ENCODE data around the gene IL21. TPM values are rescaled to one million over a fixed set of nuclear protein-coding genes. Genes with fewer than 3 reads are reported as not detected.

IL21 gene
- total RNA-seq, 4 donors from 2014 or later = not detected

DNA sequence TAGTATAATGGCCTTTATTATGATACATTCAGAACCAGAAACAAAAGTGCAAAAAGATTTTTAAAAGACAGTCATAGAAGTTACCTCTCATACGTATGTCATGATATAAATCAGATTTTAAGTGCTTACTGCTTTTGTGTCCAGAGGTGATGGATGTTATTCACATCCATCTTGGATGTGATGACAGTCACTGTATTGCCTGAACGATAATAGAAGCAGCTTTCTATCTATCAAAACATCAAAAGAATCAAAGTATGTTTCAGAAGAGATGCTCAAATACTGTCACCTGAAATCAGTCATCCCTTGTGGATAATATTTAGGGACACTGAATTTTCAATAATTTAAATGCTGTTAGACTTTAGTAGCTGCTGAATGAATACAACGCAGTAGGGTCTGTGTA, 26.8 kb upstream of the IL21 start:
- no peak for TF ChIP-seq POLR2A (IDR thresholded peaks at IDR 0.05)
- H3K9me3 ChIP-seq = no peaks in the 10 kb centered on the region
- no peaks in the 10 kb centered on the region for H3K4me1 ChIP-seq
- H3K4me3 ChIP-seq = no peak overlapping the region
- DNase-seq (ENCODE audit: low spot score in 2 of 2) = no peak
- H3K27ac ChIP-seq = no peak overlapping the region
- H3K36me3 ChIP-seq = no peaks in the 10 kb centered on the region
- whole genome bisulfite sequencing, 2 donors = 81 to 86% methylated on average over 3 of the region's 3 CpGs
- H3K27me3 ChIP-seq = no peaks in the 10 kb centered on the region

DNA sequence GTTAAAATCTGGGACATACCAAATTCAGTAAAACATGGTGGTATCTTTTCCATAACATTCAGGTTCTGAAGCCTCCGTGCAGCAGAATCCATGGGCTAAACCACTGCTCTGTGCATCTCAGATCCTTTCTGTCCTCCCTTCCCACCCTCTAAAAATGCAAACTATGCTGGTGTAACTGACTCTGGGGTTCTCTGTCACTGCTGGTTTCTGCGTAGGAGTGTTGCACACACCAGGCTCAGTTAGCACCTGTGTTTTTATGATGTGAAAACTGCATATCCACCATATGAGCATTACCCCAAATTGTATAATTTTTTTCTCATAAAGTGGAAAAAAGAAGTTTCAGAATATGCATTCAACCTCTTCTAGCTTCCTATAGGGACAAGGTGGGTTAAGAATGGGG, 22.4 kb upstream of the IL21 start:
- 49 to 76% methylated on average over 2 of the region's 2 CpGs for WGBS, 2 donors
- no peaks in the 10 kb centered on the region for H3K4me1 ChIP-seq
- no peaks in the 10 kb centered on the region for H3K36me3 ChIP-seq
- TF ChIP-seq POLR2A (IDR thresholded peaks at IDR 0.05) (no peak), EP300 (IDR thresholded peaks at IDR 0.05) (no peak)
- TF ChIP-seq, protein P1, sequence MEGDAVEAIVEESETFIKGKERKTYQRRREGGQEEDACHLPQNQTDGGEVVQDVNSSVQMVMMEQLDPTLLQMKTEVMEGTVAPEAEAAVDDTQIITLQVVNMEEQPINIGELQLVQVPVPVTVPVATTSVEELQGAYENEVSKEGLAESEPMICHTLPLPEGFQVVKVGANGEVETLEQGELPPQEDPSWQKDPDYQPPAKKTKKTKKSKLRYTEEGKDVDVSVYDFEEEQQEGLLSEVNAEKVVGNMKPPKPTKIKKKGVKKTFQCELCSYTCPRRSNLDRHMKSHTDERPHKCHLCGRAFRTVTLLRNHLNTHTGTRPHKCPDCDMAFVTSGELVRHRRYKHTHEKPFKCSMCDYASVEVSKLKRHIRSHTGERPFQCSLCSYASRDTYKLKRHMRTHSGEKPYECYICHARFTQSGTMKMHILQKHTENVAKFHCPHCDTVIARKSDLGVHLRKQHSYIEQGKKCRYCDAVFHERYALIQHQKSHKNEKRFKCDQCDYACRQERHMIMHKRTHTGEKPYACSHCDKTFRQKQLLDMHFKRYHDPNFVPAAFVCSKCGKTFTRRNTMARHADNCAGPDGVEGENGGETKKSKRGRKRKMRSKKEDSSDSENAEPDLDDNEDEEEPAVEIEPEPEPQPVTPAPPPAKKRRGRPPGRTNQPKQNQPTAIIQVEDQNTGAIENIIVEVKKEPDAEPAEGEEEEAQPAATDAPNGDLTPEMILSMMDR (IDR thresholded peaks at IDR 0.05) = no peak
- no peak overlapping the region for H3K27ac ChIP-seq
- no peaks in the 10 kb centered on the region for H3K9me3 ChIP-seq
- no peak for DNase-seq (ENCODE audit: low spot score in 2 of 2)
- no peak overlapping the region for H3K4me3 ChIP-seq
- no peaks in the 10 kb centered on the region for H3K27me3 ChIP-seq

DNA sequence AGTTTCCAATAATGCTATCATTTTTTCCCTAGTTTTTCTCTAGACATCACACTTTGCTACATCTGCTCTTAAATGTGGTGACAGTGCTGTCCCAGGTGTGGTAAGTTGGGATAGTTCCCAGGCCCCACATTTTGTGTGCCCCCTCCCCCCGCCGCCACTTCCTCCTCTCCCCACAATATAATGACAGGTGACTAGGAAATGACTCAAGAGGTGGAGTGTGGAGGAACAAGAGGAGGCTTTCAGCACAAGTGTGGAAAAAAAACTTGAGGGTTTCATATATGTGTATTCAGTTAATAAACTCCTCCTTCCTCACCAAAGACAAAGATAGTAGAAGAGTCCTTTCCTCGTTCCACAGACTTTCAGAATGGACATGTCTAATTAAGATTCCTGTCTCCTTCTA, 18.3 kb upstream of the IL21 start:
- no peak overlapping the region for H3K27ac ChIP-seq
- H3K4me3 ChIP-seq = no peak overlapping the region
- WGBS, 2 donors = 86 to 89% methylated on average over 3 of the region's 3 CpGs
- no peaks in the 10 kb centered on the region for H3K27me3 ChIP-seq
- no peaks in the 10 kb centered on the region for H3K4me1 ChIP-seq
- TF ChIP-seq POLR2A (IDR thresholded peaks at IDR 0.05) = no peak
- TF ChIP-seq, protein P1 (IDR thresholded peaks at IDR 0.05) = no peak
- TF ChIP-seq EP300 (IDR thresholded peaks at IDR 0.05) = no peak
- no peak for DNase-seq (ENCODE audit: low spot score in 2 of 2)
- H3K9me3 ChIP-seq = no peaks in the 10 kb centered on the region
- no peaks in the 10 kb centered on the region for H3K36me3 ChIP-seq

DNA sequence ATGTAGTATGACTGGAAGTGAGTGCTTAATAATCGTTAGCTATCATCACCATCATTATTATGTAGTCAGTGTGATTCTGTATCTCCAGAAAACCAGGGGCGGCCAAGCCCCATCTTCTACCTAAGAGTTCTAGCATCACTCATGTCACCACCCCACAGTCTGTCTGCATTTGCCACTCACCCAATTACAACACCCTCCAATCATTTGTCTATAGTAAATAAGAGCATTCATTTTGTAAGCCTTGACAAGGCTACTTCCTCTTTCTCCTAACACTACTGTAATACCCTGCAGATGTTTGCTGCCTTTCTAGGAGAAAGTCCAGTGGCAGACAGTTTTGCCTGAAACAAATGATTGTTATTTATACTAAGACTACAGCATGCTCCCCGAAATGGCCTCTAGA, 15.8 kb upstream of the IL21 start:
- WGBS, 2 donors = 61 to 74% methylated on average over 3 of the region's 3 CpGs

DNA sequence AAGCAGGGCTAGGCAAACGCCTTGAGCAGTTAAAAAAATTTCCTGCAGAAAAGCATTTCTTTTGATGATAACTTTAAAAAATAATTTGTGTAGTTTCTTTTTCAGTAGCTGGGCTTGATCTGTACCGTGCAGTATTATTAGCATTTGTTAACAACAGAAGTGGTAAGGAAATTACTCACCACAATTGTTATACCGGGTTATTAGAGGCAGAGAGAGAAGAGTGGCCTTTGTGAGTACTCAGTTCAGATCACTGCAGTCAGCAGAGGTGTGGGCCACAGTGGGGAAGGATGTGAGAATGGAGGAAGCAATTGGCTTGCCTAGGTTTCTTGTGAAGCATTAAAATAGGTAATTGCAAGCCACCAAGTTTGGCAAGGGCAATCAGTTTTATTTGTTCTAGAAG, 14.3 kb upstream of the IL21 start:
- Histone ChIP-seq H3K27ac (no peak overlapping the region), H3K4me1 (no peaks in the 10 kb centered on the region), H3K4me3 (no peak overlapping the region), H3K36me3 (no peaks in the 10 kb centered on the region), H3K9me3 (no peaks in the 10 kb centered on the region), H3K27me3 (no peaks in the 10 kb centered on the region)
- TF ChIP-seq, protein P1 (IDR thresholded peaks at IDR 0.05) = no peak
- no peak for TF ChIP-seq POLR2A (IDR thresholded peaks at IDR 0.05)
- no peak for TF ChIP-seq EP300 (IDR thresholded peaks at IDR 0.05)
- DNase-seq (ENCODE audit: low spot score in 2 of 2) = no peak
- 39 to 45% methylated on average over 3 of the region's 3 CpGs for WGBS, 2 donors

More for the DNA sequence above, 15.8 kb upstream of the IL21 start:
- Histone ChIP-seq H3K9me3 (no peaks in the 10 kb centered on the region), H3K27ac (no peak overlapping the region), H3K4me1 (no peaks in the 10 kb centered on the region), H3K4me3 (no peak overlapping the region), H3K27me3 (no peaks in the 10 kb centered on the region), H3K36me3 (no peaks in the 10 kb centered on the region)
- DNase-seq (ENCODE audit: low spot score in 2 of 2) = no peak
- no peak for TF ChIP-seq POLR2A (IDR thresholded peaks at IDR 0.05)
- no peak for TF ChIP-seq EP300 (IDR thresholded peaks at IDR 0.05)
- TF ChIP-seq, protein P1 (IDR thresholded peaks at IDR 0.05) = no peak

DNA sequence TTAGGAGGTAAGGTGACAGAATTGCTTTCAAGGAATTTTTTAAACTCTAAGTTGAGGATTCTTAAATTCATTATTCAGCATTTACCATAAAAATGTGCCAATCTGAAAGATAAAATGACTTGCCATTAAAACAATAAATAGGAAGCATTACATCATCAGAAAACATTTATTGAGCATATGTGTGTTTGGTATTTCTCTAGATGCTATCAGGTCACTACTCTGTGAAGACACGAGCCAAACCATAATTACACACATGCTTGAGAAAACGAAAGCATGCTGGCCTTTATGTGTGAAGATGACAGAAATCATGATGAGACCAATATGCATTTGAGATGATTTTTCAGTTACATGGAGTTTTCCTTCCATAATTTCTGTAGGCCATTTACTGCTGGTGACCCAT, 12.3 kb upstream of the IL21 start:
- TF ChIP-seq EP300 (IDR thresholded peaks at IDR 0.05) = no peak
- TF ChIP-seq, protein P1 (IDR thresholded peaks at IDR 0.05) = no peak
- TF ChIP-seq POLR2A (IDR thresholded peaks at IDR 0.05) = no peak
- Histone ChIP-seq H3K27me3 (no peaks in the 10 kb centered on the region), H3K4me3 (no peak overlapping the region), H3K36me3 (no peaks in the 10 kb centered on the region), H3K9me3 (no peaks in the 10 kb centered on the region), H3K27ac (no peak overlapping the region), H3K4me1 (no peaks in the 10 kb centered on the region)
- WGBS, 2 donors = 49 to 58% methylated on average over 2 of the region's 2 CpGs
- DNase-seq (ENCODE audit: low spot score in 2 of 2) = no peak
